GM21619 (cell line): ENCODE measurements around the gene STX16.

ENCODE experiments used
- ATAC-seq: cut with Tn5 transposase; IDR thresholded peaks from one replicate; pipeline ENCODE4 v1.9.1; 2021; ENCODE audit not compliant: unreplicated experiment

STX16 gene

GRCh38 chr20:58651946-58652605, 993 bp downstream of the STX16 start:
- ATAC-seq, result peak; percentile 46

GRCh38 chr20:58652606-58653294, 1.7 kb downstream of the STX16 start:
- no peak for ATAC-seq

- no peak for ATAC-seq
These were observed 3.3 kb downstream of the STX16 start for GRCh38 chr20:58654337-58654736.

- no peak for ATAC-seq
These were observed 4.4 kb downstream of the STX16 start for GRCh38 chr20:58655328-58656107.

GRCh38 chr20:58656831-58657230, 5.7 kb downstream of the STX16 start:
- no peak for ATAC-seq

GRCh38 chr20:58657262-58657661, 6.2 kb downstream of the STX16 start:
- no peak for ATAC-seq

GRCh38 chr20:58657986-58658385, 6.9 kb downstream of the STX16 start:
- ATAC-seq, result no peak

- ATAC-seq, result no peak
These were observed 7.7 kb downstream of the STX16 start for GRCh38 chr20:58658760-58659159.

GRCh38 chr20:58659841-58660240, 8.8 kb downstream of the STX16 start:
- ATAC-seq, result no peak

- ATAC-seq, result no peak
These were observed 9.9 kb downstream of the STX16 start for GRCh38 chr20:58660855-58661597.

- ATAC-seq, result no peak
These were observed 10.8 kb downstream of the STX16 start for GRCh38 chr20:58661598-58662473.

GRCh38 chr20:58664331-58664730, 13.2 kb downstream of the STX16 start:
- ATAC-seq, result no peak

- no peak for ATAC-seq
These were observed 13.8 kb downstream of the STX16 start for GRCh38 chr20:58664883-58665282.

GRCh38 chr20:58665606-58666005, 14.5 kb downstream of the STX16 start:
- no peak for ATAC-seq

GRCh38 chr20:58666702-58667101, 15.6 kb downstream of the STX16 start:
- ATAC-seq, result no peak

GRCh38 chr20:58667975-58668374, 16.9 kb downstream of the STX16 start:
- no peak for ATAC-seq

- no peak for ATAC-seq
These were observed 17.8 kb downstream of the STX16 start for GRCh38 chr20:58668901-58669286.

- ATAC-seq, result peak; percentile 75
These were observed 18.4 kb downstream of the STX16 start for GRCh38 chr20:58669287-58670006.

GRCh38 chr20:58670102-58670501, 19.0 kb downstream of the STX16 start:
- no peak for ATAC-seq

GRCh38 chr20:58670659-58671058, 19.6 kb downstream of the STX16 start:
- no peak for ATAC-seq
